Omental fat pad (tissue), 4 donors: ENCODE data around the gene BBC3. TPM values are rescaled to one million over a fixed set of nuclear protein-coding genes. Genes with fewer than 3 reads are reported as not detected.
"Not testable (repeated sequence)": the region's sequence is repeated elsewhere in the genome, so short reads cannot be mapped to it uniquely, and the experiment has no call there.

Source experiments
- ATAC-seq: fragments of 150-250 bp; one replicate; pipeline ENCODE4 v1.9.1; 2016; ENCODE audit warnings: mild to moderate bottlenecking, moderate library complexity; ENCODE audit not compliant: low FRiP score
- DNase-seq: peaks from one replicate; pipeline ENCODE4 v3.0.0-alpha.2; 2019; ENCODE audit warnings: low spot score
- CTCF ChIP-seq, 3 donors: fragments of 450-650 bp; IDR thresholded peaks; one replicate each; pipeline ENCODE4 v1.5.1; 2016 to 2017; ENCODE audit warnings: antibody characterized with exemption in 3 of 3, mild to moderate bottlenecking in 3 of 3, moderate library complexity in 2 of 3
- total RNA-seq, 4 donors: library from RNA; depleted of rRNA; stranded (reverse); fragments of >200 nt; gene quantifications; one replicate each; pipeline ENCODE4 v1.1.0, GENCODE V29; 2016

Gene BBC3
- total RNA-seq, 4 donors from 2014 or later, result 1.0 to 9.1 (median 1.8) TPM

GRCh38 chr19:47257411-47258169 lies 26.6 kb upstream of the BBC3 start:
- ATAC-seq (peak; percentile 22), DNase-seq (no peak)
- TF ChIP-seq CTCF (IDR thresholded peaks at IDR 0.05), result peak in 1 of 3 donors; percentile 2

GRCh38 chr19:47256693-47257410 lies 25.9 kb upstream of the BBC3 start:
- ATAC-seq (peak; percentile 84), DNase-seq (peak; percentile 100)
- TF ChIP-seq CTCF (IDR thresholded peaks at IDR 0.05), result no peak

GRCh38 chr19:47255879-47256692 lies 25.1 kb upstream of the BBC3 start, which contains the start of gene CCDC9:
Gene CCDC9, plus strand, starts transcription at chr19:47256525. Its CDS starts 1,876 bp downstream, at chr19:47258401.
- TF ChIP-seq CTCF (IDR thresholded peaks at IDR 0.05), result no peak
- ATAC-seq (peak; percentile 30), DNase-seq (peak; percentile 88)

DNA sequence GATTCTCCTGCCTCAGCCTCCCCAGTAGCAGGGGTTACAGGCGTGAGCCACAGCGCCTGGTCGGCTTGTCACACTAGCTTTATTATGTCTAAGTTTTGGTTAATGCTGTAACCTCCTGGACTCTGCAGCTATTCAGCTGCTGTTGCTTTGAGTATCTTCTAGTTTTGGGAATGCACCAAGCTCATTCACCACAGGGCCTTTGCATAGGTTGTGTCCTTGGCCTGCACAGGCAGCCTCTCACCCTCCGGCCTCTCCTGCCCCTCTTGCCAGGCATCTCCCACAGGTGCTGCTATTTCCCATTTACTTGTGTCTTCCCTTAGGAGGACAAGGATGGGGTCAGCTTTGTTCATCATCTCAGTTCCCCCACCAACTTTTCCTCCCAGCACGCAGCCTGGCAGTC lies 23.0 kb upstream of the BBC3 start:
- ATAC-seq (no peak), DNase-seq (no peak)
- no peak for TF ChIP-seq CTCF (IDR thresholded peaks at IDR 0.05)

- ATAC-seq (no peak), DNase-seq (no peak)
- no peak for TF ChIP-seq CTCF (IDR thresholded peaks at IDR 0.05)
Measured at GRCh38 chr19:47253467-47253881, 22.5 kb upstream of the BBC3 start.

DNA sequence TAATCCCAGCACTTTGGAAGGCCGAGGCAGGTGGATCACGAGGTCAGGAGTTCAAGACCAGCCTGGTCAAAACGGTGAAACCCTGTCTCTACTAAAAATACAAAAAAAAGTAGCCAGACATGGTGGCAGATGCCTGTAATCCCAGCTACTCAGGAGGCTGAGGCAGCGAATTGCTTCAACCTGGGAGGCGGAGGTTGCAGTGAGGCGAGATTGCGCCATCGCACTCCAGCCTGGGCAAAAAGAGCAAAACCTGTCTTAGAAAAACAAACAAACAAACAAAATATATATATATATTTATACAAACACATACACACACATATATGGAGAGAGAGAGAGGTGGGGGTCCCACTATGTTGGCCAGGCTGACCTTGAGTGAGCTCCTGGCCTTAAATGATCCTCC lies 22.0 kb upstream of the BBC3 start:
- ATAC-seq, result not testable (repeated sequence)

More for the DNA sequence above, 22.0 kb upstream of the BBC3 start:
- DNase-seq, result not testable (repeated sequence)
